ENCODE measurements around the gene NSMCE1.

NSMCE1 gene

DNA sequence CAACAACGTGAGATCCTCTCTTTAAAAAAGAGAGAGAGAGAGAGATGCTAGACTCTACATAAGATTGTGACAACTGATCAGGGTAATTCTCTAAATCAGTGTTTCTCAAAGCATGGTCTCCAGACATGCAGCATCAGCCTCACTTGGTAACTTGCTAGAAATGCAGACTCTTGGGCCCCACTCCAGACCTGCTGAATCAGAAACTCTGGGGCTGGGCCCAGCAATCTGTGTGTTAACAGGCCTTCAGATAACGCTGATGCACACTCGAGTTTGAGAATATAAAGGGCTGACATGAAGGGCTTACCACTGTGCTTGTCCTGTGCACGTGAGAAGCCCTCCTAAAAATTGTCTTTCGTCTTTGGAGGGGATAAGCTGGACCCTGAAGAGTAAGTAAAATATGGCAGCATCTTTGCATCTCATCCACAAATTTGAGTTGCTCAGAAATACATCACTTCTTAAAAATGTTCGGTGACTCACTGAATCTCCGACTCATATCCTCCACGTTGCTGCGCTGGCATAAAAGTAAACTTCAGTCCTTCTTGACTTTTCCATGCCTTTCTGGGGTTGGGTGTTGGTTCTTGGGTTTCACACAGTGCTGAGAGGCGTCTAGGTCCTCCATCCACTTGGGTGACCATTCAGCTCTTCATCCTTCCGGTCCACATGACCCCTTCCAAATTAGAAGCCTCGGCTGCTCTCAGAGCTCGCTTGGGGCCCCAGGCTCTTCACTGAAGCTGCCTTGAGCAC lies 91.4 kb downstream of the NSMCE1 start:
- Histone ChIP-seq H3K4me1 (ENCODE audit: low read length) (peaks cover 19% of the 10 kb centered on the region), H4K20me1 (ENCODE audit: insufficient read depth, low read length) (no peaks in the 10 kb centered on the region), H3K9me3 (ENCODE audit: insufficient read depth, low read length) (no peaks in the 10 kb centered on the region), H3K9ac (ENCODE audit: low read length) (no peak overlapping the region), H3K36me3 (replicated peaks; ENCODE audit: low read depth, low read length) (no peaks in the 10 kb centered on the region), H3K27me3 (ENCODE audit: low read depth, low read length) (peaks cover 11% of the 10 kb centered on the region), H3K79me2 (ENCODE audit: low read length) (no peaks in the 10 kb centered on the region), H3K4me3 (ENCODE audit: low read length) (no peak overlapping the region), H3K4me2 (ENCODE audit: low read length) (no peak overlapping the region), H3K27ac (ENCODE audit: low read length) (no peak overlapping the region), H2AFZ (ENCODE audit: low read depth, low read length) (no peak overlapping the region)
- TF ChIP-seq, protein P1, sequence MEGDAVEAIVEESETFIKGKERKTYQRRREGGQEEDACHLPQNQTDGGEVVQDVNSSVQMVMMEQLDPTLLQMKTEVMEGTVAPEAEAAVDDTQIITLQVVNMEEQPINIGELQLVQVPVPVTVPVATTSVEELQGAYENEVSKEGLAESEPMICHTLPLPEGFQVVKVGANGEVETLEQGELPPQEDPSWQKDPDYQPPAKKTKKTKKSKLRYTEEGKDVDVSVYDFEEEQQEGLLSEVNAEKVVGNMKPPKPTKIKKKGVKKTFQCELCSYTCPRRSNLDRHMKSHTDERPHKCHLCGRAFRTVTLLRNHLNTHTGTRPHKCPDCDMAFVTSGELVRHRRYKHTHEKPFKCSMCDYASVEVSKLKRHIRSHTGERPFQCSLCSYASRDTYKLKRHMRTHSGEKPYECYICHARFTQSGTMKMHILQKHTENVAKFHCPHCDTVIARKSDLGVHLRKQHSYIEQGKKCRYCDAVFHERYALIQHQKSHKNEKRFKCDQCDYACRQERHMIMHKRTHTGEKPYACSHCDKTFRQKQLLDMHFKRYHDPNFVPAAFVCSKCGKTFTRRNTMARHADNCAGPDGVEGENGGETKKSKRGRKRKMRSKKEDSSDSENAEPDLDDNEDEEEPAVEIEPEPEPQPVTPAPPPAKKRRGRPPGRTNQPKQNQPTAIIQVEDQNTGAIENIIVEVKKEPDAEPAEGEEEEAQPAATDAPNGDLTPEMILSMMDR (IDR thresholded peaks at IDR 0.05; ENCODE audit: low read depth, low read length), result no peak
- TF ChIP-seq EZH2phosphoT487 (IDR thresholded peaks at IDR 0.05; ENCODE audit: low read depth), result no peak

DNA sequence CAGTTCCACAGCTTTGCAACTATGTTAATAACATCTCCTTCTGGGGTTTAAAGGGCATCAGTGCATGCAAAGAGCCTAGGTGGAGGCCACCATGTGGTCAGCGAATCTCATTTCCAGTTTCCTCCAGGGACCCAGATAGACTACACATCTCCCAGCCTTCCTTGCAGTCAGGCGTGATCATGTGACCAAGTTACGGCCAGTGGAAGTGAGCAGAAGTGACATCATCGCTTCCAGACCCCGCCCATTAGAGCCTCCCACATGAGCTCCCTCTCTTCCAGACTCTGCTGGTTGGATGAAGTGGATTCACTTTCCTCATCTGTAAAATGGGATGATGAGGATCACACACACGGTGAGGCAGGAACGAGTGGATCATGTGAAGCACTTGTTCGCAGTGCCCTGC lies 92.7 kb downstream of the NSMCE1 start:
- H3K36me3 ChIP-seq (replicated peaks; ENCODE audit: low read depth, low read length), result no peaks in the 10 kb centered on the region
- H4K20me1 ChIP-seq (ENCODE audit: insufficient read depth, low read length), result no peaks in the 10 kb centered on the region
- H3K9ac ChIP-seq (ENCODE audit: low read length), result no peak overlapping the region
- H3K9me3 ChIP-seq (ENCODE audit: insufficient read depth, low read length), result no peaks in the 10 kb centered on the region
- H3K27me3 ChIP-seq (ENCODE audit: low read depth, low read length), result no peaks in the 10 kb centered on the region
- H3K4me1 ChIP-seq (ENCODE audit: low read length), result peaks cover 19% of the 10 kb centered on the region
- H3K27ac ChIP-seq (ENCODE audit: low read length), result no peak overlapping the region
- no peak overlapping the region for H3K4me3 ChIP-seq (ENCODE audit: low read length)
- no peak overlapping the region for H3K4me2 ChIP-seq (ENCODE audit: low read length)
- no peaks in the 10 kb centered on the region for H3K79me2 ChIP-seq (ENCODE audit: low read length)
- H2AFZ ChIP-seq (ENCODE audit: low read depth, low read length), result no peak overlapping the region
- TF ChIP-seq, protein P1 (IDR thresholded peaks at IDR 0.05; ENCODE audit: low read depth, low read length), result no peak
- no peak for TF ChIP-seq EZH2phosphoT487 (IDR thresholded peaks at IDR 0.05; ENCODE audit: low read depth)
